ENCODE data around the gene ITIH4.

ITIH4 gene

GRCh38 chr3:52787672-52788625, 42.5 kb downstream of the ITIH4 start:
- TF ChIP-seq REST (IDR thresholded peaks at IDR 0.05; ENCODE audit: low read depth) (no peak), RAD21 (IDR thresholded peaks at IDR 0.05; ENCODE audit: low read depth) (no peak), YY1 (IDR thresholded peaks at IDR 0.05; ENCODE audit: low read depth) (no peak), FOXM1 (IDR thresholded peaks at IDR 0.05; ENCODE audit: borderline replicate concordance, low read depth) (no peak), TAF1 (IDR thresholded peaks at IDR 0.05; ENCODE audit: low read depth) (no peak), TCF12 (IDR thresholded peaks at IDR 0.05; ENCODE audit: low read depth) (no peak), USF1 (IDR thresholded peaks at IDR 0.05) (no peak), TEAD4 (IDR thresholded peaks at IDR 0.05) (no peak), MAX (IDR thresholded peaks at IDR 0.05) (no peak), ZBTB7A (IDR thresholded peaks at IDR 0.05; ENCODE audit: low read depth) (no peak)

GRCh38 chr3:52787246-52787645, 43.2 kb downstream of the ITIH4 start:
- TF ChIP-seq TEAD4 (IDR thresholded peaks at IDR 0.05): no peak
- no peak for TF ChIP-seq NFIC (IDR thresholded peaks at IDR 0.05)
- TF ChIP-seq FOXM1 (IDR thresholded peaks at IDR 0.05; ENCODE audit: borderline replicate concordance, low read depth): no peak
- no peak for TF ChIP-seq MAX (IDR thresholded peaks at IDR 0.05)
- no peak for TF ChIP-seq EP300 (IDR thresholded peaks at IDR 0.05; ENCODE audit: borderline replicate concordance)
- no peak for TF ChIP-seq EGR1 (IDR thresholded peaks at IDR 0.05)
- TF ChIP-seq TCF12 (IDR thresholded peaks at IDR 0.05; ENCODE audit: low read depth): no peak
- TF ChIP-seq YY1 (IDR thresholded peaks at IDR 0.05; ENCODE audit: low read depth): no peak
- TF ChIP-seq ZBTB7A (IDR thresholded peaks at IDR 0.05; ENCODE audit: low read depth): no peak

GRCh38 chr3:52786330-52787215, 43.9 kb downstream of the ITIH4 start:
- TF ChIP-seq USF1 (IDR thresholded peaks at IDR 0.05): no peak
- TF ChIP-seq ZBTB7A (IDR thresholded peaks at IDR 0.05; ENCODE audit: low read depth): no peak

- no peak for TF ChIP-seq REST (IDR thresholded peaks at IDR 0.05; ENCODE audit: low read depth)
- TF ChIP-seq TAF1 (IDR thresholded peaks at IDR 0.05; ENCODE audit: low read depth): no peak
These were observed 45.4 kb downstream of the ITIH4 start for GRCh38 chr3:52784931-52785590.

GRCh38 chr3:52784021-52784621, 46.4 kb downstream of the ITIH4 start:
- TF ChIP-seq FOXM1 (IDR thresholded peaks at IDR 0.05; ENCODE audit: borderline replicate concordance, low read depth) (no peak), EP300 (IDR thresholded peaks at IDR 0.05; ENCODE audit: borderline replicate concordance) (no peak), RAD21 (IDR thresholded peaks at IDR 0.05; ENCODE audit: low read depth) (no peak), NFIC (IDR thresholded peaks at IDR 0.05) (no peak), USF1 (IDR thresholded peaks at IDR 0.05) (no peak), TCF12 (IDR thresholded peaks at IDR 0.05; ENCODE audit: low read depth) (no peak), REST (IDR thresholded peaks at IDR 0.05; ENCODE audit: low read depth) (no peak), EGR1 (IDR thresholded peaks at IDR 0.05) (no peak), CEBPB (IDR thresholded peaks at IDR 0.05) (no peak), YY1 (IDR thresholded peaks at IDR 0.05; ENCODE audit: low read depth) (no peak), TEAD4 (IDR thresholded peaks at IDR 0.05) (no peak), ZBTB7A (IDR thresholded peaks at IDR 0.05; ENCODE audit: low read depth) (no peak), MAX (IDR thresholded peaks at IDR 0.05) (no peak), CREB1 (IDR thresholded peaks at IDR 0.05; ENCODE audit: low read depth) (no peak)

All from Ishikawa (cell line).